Adrenal gland (tissue), 5 donors: Measurements from ENCODE around the gene AGFG1.

Source experiments
- CTCF ChIP-seq, 6 experiments: fragments of 450-650 bp in 4 of 6; fragments of 200-600 bp in 2 of 6; sonication (generic) in 1 of 6; IDR thresholded peaks; 1 replicate in 5 of 6; 2 replicates in 1 of 6; pipeline versions ENCODE4 v1.5.1 to v1.8.0; 2016 to 2021; ENCODE audit warnings: antibody characterized with exemption in 6 of 6, mild to moderate bottlenecking in 2 of 6, moderate library complexity in 1 of 6
- POLR2A ChIP-seq, 2 donors: fragments of 450-650 bp; IDR thresholded peaks; one replicate each; pipeline ENCODE4 v1.6.1; 2017; ENCODE audit warnings: antibody characterized with exemption in 2 of 2, mild to moderate bottlenecking in 2 of 2, moderate library complexity in 1 of 2
- donor health status: DM: no; HTN: no; CAD: no.

GRCh38 chr2:227493524-227493923 is 21.6 kb downstream of the AGFG1 start:
- TF ChIP-seq CTCF (IDR thresholded peaks at IDR 0.05), result no peak
- no peak for TF ChIP-seq POLR2A (IDR thresholded peaks at IDR 0.05)
